Measurements from ENCODE around the gene SYNE1. TPM values are rescaled to one million over a fixed set of nuclear protein-coding genes. Genes with fewer than 3 reads are reported as not detected.

SYNE1 gene
- total RNA-seq, 1 experiment from 2014 or later = 3.0 TPM

DNA sequence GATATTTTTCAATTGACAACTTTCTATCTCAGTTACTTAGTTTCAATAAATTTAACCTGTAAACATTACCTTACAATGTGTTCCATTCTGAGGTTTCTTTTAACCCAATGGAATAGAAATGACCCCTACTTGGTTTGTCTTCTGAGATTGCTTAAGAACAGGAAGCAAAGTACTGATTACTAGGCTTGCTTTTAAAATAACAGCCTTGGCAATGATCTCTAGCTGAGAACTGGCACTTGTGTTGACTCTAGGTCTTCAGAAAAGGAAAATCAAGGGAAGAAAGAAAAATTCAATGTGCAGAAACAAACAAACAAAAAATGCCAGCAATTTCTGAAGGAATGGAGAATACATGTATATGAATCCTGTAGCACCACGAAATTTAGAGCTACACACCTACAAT is 66.1 kb downstream of the SYNE1 start:
- H2AK5ac ChIP-seq (ENCODE audit: insufficient read length, low read length) = no peak overlapping the region
- H4K20me1 ChIP-seq (ENCODE audit: control insufficient read depth, insufficient read depth, insufficient read length) = no peaks in the 10 kb centered on the region
- H3K9me3 ChIP-seq (ENCODE audit: control insufficient read depth, low read depth, low read length) = no peaks in the 10 kb centered on the region
- no CpG with 5 or more reads among the region's 1 CpG for WGBS (ENCODE audit: extremely low coverage, insufficient read length, low lambda C conversion rate)
- H3K4ac ChIP-seq (ENCODE audit: low read depth, low read length) = no peak overlapping the region
- H3K27ac Mint-ChIP-seq = no peak overlapping the region
- no peaks in the 10 kb centered on the region for H3K79me2 ChIP-seq (ENCODE audit: insufficient read depth, low read length)
- no peak overlapping the region for H4K8ac ChIP-seq (replicated peaks; ENCODE audit: insufficient read length, low read depth, low read length)
- no peak overlapping the region for H2AFZ ChIP-seq (ENCODE audit: low read length)
- H2BK20ac ChIP-seq (ENCODE audit: low read depth, low read length, poor library complexity, severe bottlenecking) = no peak overlapping the region
- H3K27me3 Mint-ChIP-seq (ENCODE audit: low read depth) = no peaks in the 10 kb centered on the region
- no peak overlapping the region for H3K4me3 Mint-ChIP-seq
- H3K9me3 Mint-ChIP-seq = no peaks in the 10 kb centered on the region
- no peak overlapping the region for H2BK12ac ChIP-seq (ENCODE audit: insufficient read length, low read depth, low read length)
- H3K4me1 Mint-ChIP-seq = peaks cover 6 to 8% of the 10 kb centered on the region in 2 experiments
- no peaks in the 10 kb centered on the region for H3K27me3 ChIP-seq (ENCODE audit: insufficient read depth, low read length)
- H4K91ac ChIP-seq (ENCODE audit: insufficient read length, low read depth, low read length) = no peak overlapping the region
- no peak overlapping the region for H3K18ac ChIP-seq (ENCODE audit: insufficient read length, low read depth, low read length)
- no peak overlapping the region for H3K56ac ChIP-seq (ENCODE audit: insufficient read length, low read depth, low read length)
- H3K23me2 ChIP-seq (ENCODE audit: insufficient read length, low read depth, low read length, poor library complexity, severe bottlenecking) = no peaks in the 10 kb centered on the region
- no peak overlapping the region for H3K27ac ChIP-seq (ENCODE audit: insufficient read length, low read depth, low read length)
- no peak overlapping the region for H3K4me2 ChIP-seq (ENCODE audit: insufficient read depth, insufficient read length, low read length)
- no peak for DNase-seq
- no peak overlapping the region for H4K5ac ChIP-seq (ENCODE audit: insufficient read length, low read depth, low read length)
- H2BK5ac ChIP-seq (ENCODE audit: insufficient read length, low read length) = no peak overlapping the region
- no peak overlapping the region for H2BK120ac ChIP-seq (ENCODE audit: low read depth, low read length, poor library complexity, severe bottlenecking)
- TF ChIP-seq, protein P1, sequence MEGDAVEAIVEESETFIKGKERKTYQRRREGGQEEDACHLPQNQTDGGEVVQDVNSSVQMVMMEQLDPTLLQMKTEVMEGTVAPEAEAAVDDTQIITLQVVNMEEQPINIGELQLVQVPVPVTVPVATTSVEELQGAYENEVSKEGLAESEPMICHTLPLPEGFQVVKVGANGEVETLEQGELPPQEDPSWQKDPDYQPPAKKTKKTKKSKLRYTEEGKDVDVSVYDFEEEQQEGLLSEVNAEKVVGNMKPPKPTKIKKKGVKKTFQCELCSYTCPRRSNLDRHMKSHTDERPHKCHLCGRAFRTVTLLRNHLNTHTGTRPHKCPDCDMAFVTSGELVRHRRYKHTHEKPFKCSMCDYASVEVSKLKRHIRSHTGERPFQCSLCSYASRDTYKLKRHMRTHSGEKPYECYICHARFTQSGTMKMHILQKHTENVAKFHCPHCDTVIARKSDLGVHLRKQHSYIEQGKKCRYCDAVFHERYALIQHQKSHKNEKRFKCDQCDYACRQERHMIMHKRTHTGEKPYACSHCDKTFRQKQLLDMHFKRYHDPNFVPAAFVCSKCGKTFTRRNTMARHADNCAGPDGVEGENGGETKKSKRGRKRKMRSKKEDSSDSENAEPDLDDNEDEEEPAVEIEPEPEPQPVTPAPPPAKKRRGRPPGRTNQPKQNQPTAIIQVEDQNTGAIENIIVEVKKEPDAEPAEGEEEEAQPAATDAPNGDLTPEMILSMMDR (conservative IDR thresholded peaks at IDR 0.05) = no peak
- no peak overlapping the region for H3K9ac ChIP-seq (ENCODE audit: extremely low read depth, insufficient read length, low read length)
- no peak overlapping the region for H3K23ac ChIP-seq (ENCODE audit: insufficient read length, low read depth, low read length)
- H3K36me3 Mint-ChIP-seq (ENCODE audit: insufficient read depth in 1 of 3, low read depth in 3 of 3) = no peaks in the 10 kb centered on the region
- H3T11ph ChIP-seq (ENCODE audit: low read length) = no peak overlapping the region
- H3K79me1 ChIP-seq (ENCODE audit: insufficient read depth, low read depth, low read length, poor library complexity, severe bottlenecking) = no peaks in the 10 kb centered on the region
- H3K14ac ChIP-seq (ENCODE audit: insufficient read depth, low read length) = no peak overlapping the region
- H2BK15ac ChIP-seq (ENCODE audit: low read depth, low read length) = no peak overlapping the region
- H3K4me1 ChIP-seq (ENCODE audit: insufficient read depth, low read length) = no peaks in the 10 kb centered on the region
